Hematopoietic multipotent progenitor cell treated with erythropoietin and hydrocortisone succinate and interleukin-3 and kit ligand, for 4 days (in vitro differentiated cells): ENCODE data around the gene ADORA3.

ENCODE experiments used
- DNase-seq: peaks from one replicate; pipeline ENCODE4 v3.0.0-alpha.2; 2015

The ADORA3 gene

GRCh38 chr1:111474521-111474920 lies 28.9 kb downstream of the ADORA3 start:
- peak; percentile 28 for DNase-seq

GRCh38 chr1:111474106-111474505 lies 29.3 kb downstream of the ADORA3 start:
- DNase-seq: peak; percentile 26

GRCh38 chr1:111471538-111471937 lies 31.9 kb downstream of the ADORA3 start:
- DNase-seq: no peak

- peak; percentile 96 for DNase-seq
Observed at GRCh38 chr1:111471012-111471411, 32.4 kb downstream of the ADORA3 start.

DNA sequence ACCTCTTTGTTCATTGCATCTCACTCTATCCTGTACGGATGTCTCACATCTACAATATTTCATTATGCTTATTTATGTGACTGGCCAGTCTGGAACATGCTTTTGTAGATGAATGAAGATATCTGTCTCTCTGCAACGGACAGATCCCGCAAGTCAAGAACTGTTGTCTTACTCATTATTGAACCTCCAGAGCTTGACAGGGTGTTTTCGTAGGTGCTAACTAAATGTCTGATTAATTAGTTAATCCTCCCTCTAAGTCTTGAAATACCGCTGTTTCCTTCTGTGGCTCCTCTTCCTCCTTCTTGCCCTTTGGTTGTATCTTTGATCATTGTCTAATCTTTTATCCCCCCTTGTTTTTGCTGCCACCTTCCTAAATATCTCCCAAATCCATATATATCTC lies 32.8 kb downstream of the ADORA3 start:
- peak; percentile 28 for DNase-seq

- DNase-seq: no peak
Observed at GRCh38 chr1:111469539-111469938, 33.9 kb downstream of the ADORA3 start.

DNA sequence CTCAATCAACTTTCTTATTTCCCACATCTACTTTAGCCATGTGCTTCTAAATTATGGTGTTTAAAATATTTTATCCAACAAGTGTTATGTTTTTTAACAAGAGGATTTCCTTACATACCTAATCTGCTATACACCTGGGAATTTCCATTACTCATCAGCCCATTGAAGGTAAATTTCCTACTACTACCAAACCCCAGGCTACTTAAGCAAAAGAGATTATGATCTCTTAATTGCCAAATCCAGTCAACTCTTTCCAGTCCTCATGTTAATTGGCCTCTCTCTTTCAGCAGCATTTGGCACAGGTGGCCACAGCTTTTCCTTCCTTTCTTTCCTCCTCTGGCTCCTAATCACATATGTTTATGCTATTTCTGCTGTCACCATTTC lies 34.7 kb downstream of the ADORA3 start:
- no peak for DNase-seq

- DNase-seq: peak; percentile 24
Observed at GRCh38 chr1:111467865-111468716, 35.3 kb downstream of the ADORA3 start.

GRCh38 chr1:111466480-111466879 lies 37.0 kb downstream of the ADORA3 start:
- no peak for DNase-seq

- no peak for DNase-seq
Observed at GRCh38 chr1:111465754-111466153, 37.7 kb downstream of the ADORA3 start.

GRCh38 chr1:111463029-111463683 lies 40.3 kb downstream of the ADORA3 start:
- peak; percentile 66 for DNase-seq

- DNase-seq: no peak
Observed at GRCh38 chr1:111462370-111463028, 40.9 kb downstream of the ADORA3 start.

GRCh38 chr1:111461765-111462164 lies 41.7 kb downstream of the ADORA3 start:
- no peak for DNase-seq

DNA sequence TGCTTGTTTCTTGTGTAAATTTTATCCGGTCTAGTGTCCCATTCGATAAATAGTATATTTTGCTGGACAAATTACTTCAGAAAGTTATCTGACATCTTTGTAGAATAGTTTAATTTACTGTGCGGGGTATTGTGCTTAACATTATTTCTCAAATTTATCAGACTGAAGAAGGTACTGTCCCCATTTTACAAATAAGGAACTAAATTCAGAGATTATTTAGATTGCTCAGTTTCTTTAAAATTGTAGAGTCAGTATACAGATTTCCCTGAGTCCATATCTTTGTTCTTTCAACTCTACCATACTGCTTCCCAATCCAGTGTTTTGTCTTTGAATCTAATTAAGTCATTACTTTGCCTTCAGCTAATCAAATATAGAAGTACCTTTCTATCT lies 47.8 kb downstream of the ADORA3 start:
- no peak for DNase-seq

DNA sequence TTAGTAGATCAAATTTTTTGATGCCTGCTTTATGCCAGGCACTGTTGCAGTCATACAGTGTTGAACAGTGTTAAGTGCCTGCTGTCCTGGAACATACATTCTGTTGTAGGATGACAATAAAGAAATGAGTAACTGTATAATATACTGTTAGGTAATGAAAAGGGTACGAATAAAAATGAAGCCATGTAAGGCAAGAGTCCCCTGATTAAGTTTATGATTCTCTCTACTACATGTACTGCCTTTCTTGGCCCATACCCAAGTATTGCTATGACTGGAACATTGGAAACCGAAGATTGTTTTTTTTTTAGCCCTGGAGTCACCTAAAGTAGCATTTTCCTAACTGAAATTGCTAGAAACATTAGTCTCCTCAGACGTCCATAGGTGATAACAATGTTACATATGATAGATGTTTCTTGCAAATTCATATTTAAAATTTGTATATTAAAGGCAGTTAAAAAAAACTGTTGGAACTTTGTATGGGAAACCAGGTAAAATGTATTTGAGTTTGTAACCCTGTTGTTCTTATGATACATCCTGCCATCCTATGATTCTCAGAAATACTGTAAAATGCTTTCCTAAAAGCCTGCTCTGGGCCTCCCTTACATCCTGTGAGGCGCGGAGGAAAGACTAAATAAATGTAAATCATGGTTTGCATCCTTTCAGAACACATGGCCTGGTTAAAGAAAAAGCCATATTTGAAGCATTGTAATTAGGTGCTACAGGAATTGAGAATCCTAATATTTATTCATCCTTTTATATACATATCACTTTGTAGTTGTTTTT lies 48.4 kb downstream of the ADORA3 start:
- no peak for DNase-seq

DNA sequence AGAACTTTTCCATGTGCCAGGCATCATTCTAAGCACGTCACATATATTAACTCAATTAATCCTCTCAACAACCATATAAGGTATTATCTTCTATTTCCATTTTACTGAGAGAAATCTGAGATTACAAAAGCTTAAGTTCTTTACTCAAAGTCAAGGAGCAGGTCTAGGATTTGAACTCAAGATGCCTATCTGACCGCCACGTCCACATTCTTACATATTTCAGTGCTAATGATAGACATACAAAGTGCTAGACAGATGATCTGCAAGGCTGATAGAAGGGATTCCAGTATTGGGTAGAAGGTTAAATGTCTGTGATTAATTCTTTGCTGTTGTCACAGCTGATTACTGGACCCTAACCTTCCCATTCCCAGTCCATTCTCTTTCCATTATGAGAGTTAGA lies 49.7 kb downstream of the ADORA3 start:
- DNase-seq: no peak

DNA sequence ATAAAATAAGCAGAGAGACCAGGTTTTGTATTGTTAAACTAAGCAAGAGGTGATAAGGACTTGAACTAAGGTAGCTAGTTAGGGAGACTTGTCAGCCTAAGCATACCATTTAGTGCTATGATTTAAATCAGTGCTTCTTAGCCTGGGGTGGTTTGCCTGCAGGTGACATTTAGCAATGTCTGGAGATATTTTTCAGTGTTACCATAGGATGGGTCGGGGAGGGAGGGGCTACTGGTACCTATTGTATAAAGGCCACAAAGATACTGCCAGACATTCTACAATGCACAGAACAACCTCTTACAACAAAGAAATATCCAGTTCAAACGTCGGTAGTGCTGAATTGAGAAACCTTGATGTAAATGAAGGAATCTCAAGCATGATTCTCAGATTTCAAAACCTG lies 50.9 kb downstream of the ADORA3 start:
- no peak for DNase-seq

DNA sequence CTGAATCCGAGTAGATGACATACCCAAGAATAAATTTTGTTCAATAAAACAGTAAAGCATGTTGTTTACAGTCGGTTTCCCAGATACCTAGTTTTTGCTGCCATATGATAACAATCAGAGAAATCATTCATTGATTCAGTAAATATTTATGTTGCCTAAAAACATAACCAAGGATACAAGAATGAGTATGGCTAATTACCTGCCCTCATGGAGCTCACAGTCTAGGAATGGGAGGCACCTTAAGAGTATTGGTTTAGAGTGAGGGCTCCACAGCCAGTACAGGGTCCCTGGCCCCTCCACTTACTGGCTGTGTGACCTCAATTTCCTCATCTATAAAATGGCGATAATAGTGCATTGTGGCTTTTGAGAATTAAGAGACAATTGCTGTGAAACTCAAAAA lies 53.2 kb downstream of the ADORA3 start:
- no peak for DNase-seq

DNA sequence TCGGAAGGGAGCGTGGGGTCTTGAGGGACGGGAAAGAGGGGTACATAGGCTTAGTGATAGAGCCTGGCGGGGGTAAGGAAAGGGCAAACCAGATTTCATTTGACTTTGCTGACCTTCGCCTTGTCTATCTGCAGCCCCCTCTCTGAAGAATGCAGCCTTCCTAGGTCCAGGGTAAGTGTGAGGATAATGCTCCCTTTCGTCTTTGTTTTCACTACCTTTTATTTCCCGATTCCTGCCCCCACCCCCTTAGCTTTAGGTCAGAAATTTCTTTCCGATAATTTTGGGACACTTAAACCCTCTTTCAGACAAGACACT lies 53.8 kb downstream of the ADORA3 start:
- no peak for DNase-seq
